DOHH2 (cell line): ENCODE measurements around the gene ADGRG6.
"Not testable (repeated sequence)": the region's sequence is repeated elsewhere in the genome, so short reads cannot be mapped to it uniquely, and the experiment has no call there.

Source experiments
- CTCF ChIP-seq: fragments of 200-600 bp; sonication (generic); IDR thresholded peaks from one replicate; pipeline ENCODE4 v1.5.1; 2014; ENCODE audit warnings: antibody characterized with exemption, mild to moderate bottlenecking, low read depth, low read length; ENCODE audit not compliant: poor library complexity, severe bottlenecking
- EZH2phosphoT487 ChIP-seq: fragments of 200-600 bp; sonication (generic); IDR thresholded peaks from 2 replicates; pipeline ENCODE4 v1.6.1; 2017; ENCODE audit warnings: borderline replicate concordance, mild to moderate bottlenecking, antibody characterized with exemption, low read length, moderate library complexity, mixed read lengths

- TF ChIP-seq CTCF, EZH2phosphoT487: not testable (repeated sequence)
Observed at GRCh38 chr6:142454196-142454595, 152.4 kb downstream of the ADGRG6 start.
